Stimulated activated CD4-positive, alpha-beta T cell treated with anti-CD3 and anti-CD28 coated beads, Interleukin-2, amount 100 ng/mL, for 48 hours (primary cell): Measurements from ENCODE around the gene TBRG4.
A peak's percentile ranks its signal among the peaks of the same experiment; 100 is the strongest.

Experiments used
- DNase-seq, 2 donors: peaks; one replicate each; pipeline ENCODE4 v3.0.0-alpha.2; 2020

Gene TBRG4

GRCh38 chr7:45140827-45141226, 29.3 kb upstream of the TBRG4 start:
- no peak for DNase-seq

- no peak for DNase-seq
Observed at GRCh38 chr7:45138433-45139267, 27.2 kb upstream of the TBRG4 start.

- DNase-seq, result peak; percentile 61 to 67
Observed at GRCh38 chr7:45136106-45137060, 24.9 kb upstream of the TBRG4 start.

- DNase-seq, result no peak
Observed at GRCh38 chr7:45133877-45134276, 22.4 kb upstream of the TBRG4 start.

GRCh38 chr7:45133352-45133751, 21.9 kb upstream of the TBRG4 start:
- no peak for DNase-seq

GRCh38 chr7:45132708-45133320, 21.3 kb upstream of the TBRG4 start:
- DNase-seq, result no peak

GRCh38 chr7:45131891-45132290, 20.4 kb upstream of the TBRG4 start:
- no peak for DNase-seq

- DNase-seq, result no peak
Observed at GRCh38 chr7:45130910-45131309, 19.4 kb upstream of the TBRG4 start.

GRCh38 chr7:45129906-45130305, 18.4 kb upstream of the TBRG4 start:
- DNase-seq, result no peak

- DNase-seq, result no peak
Observed at GRCh38 chr7:45129181-45129800, 17.8 kb upstream of the TBRG4 start.

GRCh38 chr7:45126920-45127319, 15.4 kb upstream of the TBRG4 start:
- DNase-seq, result no peak

GRCh38 chr7:45126201-45126600, 14.7 kb upstream of the TBRG4 start:
- DNase-seq, result no peak

- DNase-seq, result no peak
Observed at GRCh38 chr7:45125193-45125904, 13.9 kb upstream of the TBRG4 start.

- no peak for DNase-seq
Observed at GRCh38 chr7:45123913-45124710, 12.6 kb upstream of the TBRG4 start.

- DNase-seq, result no peak
Observed at GRCh38 chr7:45122975-45123860, 11.7 kb upstream of the TBRG4 start.

GRCh38 chr7:45119550-45119949, 8.1 kb upstream of the TBRG4 start:
- DNase-seq, result no peak

GRCh38 chr7:45118889-45119331, 7.4 kb upstream of the TBRG4 start:
- DNase-seq, result no peak

- DNase-seq, result no peak
Observed at GRCh38 chr7:45118292-45118691, 6.8 kb upstream of the TBRG4 start.

GRCh38 chr7:45117582-45117981, 6.1 kb upstream of the TBRG4 start:
- DNase-seq, result no peak

- DNase-seq, result no peak
Observed at GRCh38 chr7:45116048-45116447, 4.6 kb upstream of the TBRG4 start.
